GM06990 (cell line): ENCODE data around the gene DUSP2.

Experiments
- DNase-seq: peaks from one replicate; pipeline ENCODE4 v3.0.0-alpha.2; 2011; ENCODE audit not compliant: insufficient read length; ENCODE audit errors: extremely low read depth
- H3K27me3 ChIP-seq: replicated peaks from 2 replicates; pipeline ENCODE4 v1.6.0; 2011; ENCODE audit warnings: low read length; ENCODE audit not compliant: control insufficient read depth, insufficient read depth
- H3K36me3 ChIP-seq: 2 replicates; pipeline ENCODE4 v1.5.1; 2011; ENCODE audit warnings: low read length; ENCODE audit not compliant: control insufficient read depth, insufficient read depth
- H3K4me3 ChIP-seq: replicated peaks from 2 replicates; pipeline ENCODE4 v1.5.1; 2011; ENCODE audit warnings: low read depth, mild to moderate bottlenecking, control low read depth, low read length
- CTCF ChIP-seq: IDR thresholded peaks from 2 replicates; pipeline ENCODE4 v1.5.1; 2011; ENCODE audit warnings: low read length, control low read depth, mild to moderate bottlenecking, inconsistent platforms; ENCODE audit not compliant: insufficient read depth, poor library complexity, severe bottlenecking

Gene DUSP2

GRCh38 chr2:96107708-96108065 lies 37.6 kb downstream of the DUSP2 start:
- no peak for TF ChIP-seq CTCF
- H3K27me3 ChIP-seq, result no peaks in the 10 kb centered on the region; the same call in 1 of the 2 replicates
- no peak for DNase-seq
- no peak overlapping the region for H3K4me3 ChIP-seq
- no peaks in the 10 kb centered on the region for H3K36me3 ChIP-seq

GRCh38 chr2:96106991-96107707 lies 38.1 kb downstream of the DUSP2 start:
- TF ChIP-seq CTCF, result no peak

GRCh38 chr2:96105994-96106715 lies 39.1 kb downstream of the DUSP2 start:
- Histone ChIP-seq H3K36me3 (no peaks in the 10 kb centered on the region), H3K4me3 (no peak overlapping the region), H3K27me3 (no peaks in the 10 kb centered on the region; the same call in 1 of the 2 replicates)
- DNase-seq, result no peak
- TF ChIP-seq CTCF, result no peak

More at GRCh38 chr2:96106991-96107707, 38.1 kb downstream of the DUSP2 start:
- H3K4me3 ChIP-seq, result no peak overlapping the region
- no peaks in the 10 kb centered on the region; the same call in 1 of the 2 replicates for H3K27me3 ChIP-seq
- H3K36me3 ChIP-seq, result no peaks in the 10 kb centered on the region
- DNase-seq, result no peak

DNA sequence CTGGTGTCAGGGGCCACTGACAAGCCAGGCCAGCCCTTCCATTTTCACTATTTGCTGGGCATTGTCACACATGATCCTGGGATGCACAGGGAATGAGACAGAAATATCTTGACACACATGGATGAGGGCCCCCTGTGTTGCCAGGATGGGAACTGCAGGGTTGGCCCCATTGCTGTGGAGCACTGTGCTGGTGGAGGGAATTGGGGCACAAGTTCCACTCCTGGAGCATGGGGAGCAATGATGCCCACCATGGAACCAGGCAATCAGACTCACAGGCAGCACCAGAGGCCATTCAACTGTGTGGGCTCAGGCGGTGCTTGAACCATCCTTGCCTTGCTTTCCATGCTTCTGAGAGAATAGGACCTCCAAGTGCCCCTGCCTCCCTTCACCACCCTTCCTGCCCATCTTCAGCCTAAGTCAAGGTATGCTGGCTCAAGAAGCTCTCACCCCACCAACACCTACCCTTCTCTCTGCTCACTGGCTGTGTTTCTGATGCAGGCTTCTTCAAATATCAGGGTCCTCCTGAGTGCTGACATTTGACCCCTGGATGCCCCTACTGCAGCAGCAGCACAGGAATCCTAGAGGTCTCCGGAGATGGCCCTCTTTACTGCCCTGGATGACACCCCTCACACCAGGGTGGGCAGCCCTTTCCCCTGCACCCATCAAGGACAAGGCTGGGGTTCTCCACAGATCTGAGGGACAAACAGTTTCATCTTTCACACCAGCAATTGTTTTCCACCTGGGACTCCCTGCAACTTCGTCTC lies 39.9 kb downstream of the DUSP2 start:
- DNase-seq, result no peak
- H3K27me3 ChIP-seq, result no peaks in the 10 kb centered on the region; the same call in 1 of the 2 replicates
- no peak for TF ChIP-seq CTCF

GRCh38 chr2:96104487-96104861 lies 40.8 kb downstream of the DUSP2 start:
- Histone ChIP-seq H3K27me3 (no peaks in the 10 kb centered on the region; the same call in 1 of the 2 replicates), H3K4me3 (no peak overlapping the region), H3K36me3 (no peaks in the 10 kb centered on the region)
- DNase-seq, result no peak
- TF ChIP-seq CTCF, result no peak

More for the DNA sequence above, 39.9 kb downstream of the DUSP2 start:
- Histone ChIP-seq H3K36me3 (no peaks in the 10 kb centered on the region), H3K4me3 (no peak overlapping the region)
